NCI-H748 (cell line): ENCODE data around the gene DYNC1H1.
"Not testable (repeated sequence)": the region's sequence is repeated elsewhere in the genome, so short reads cannot be mapped to it uniquely, and the experiment has no call there.

Experiments
- DNase-seq: peaks from one replicate; lab custom pipeline; 2025; ENCODE audit not compliant: unreplicated experiment; lab: John Stamatoyannopoulos, UW

The DYNC1H1 gene

GRCh38 chr14:101963052-101963451 lies 1.3 kb upstream of the DYNC1H1 start:
- no peak for DNase-seq

- no peak for DNase-seq
These were observed 597 bp upstream of the DYNC1H1 start for GRCh38 chr14:101963656-101964296.

GRCh38 chr14:101965181-101965544 lies 790 bp downstream of the DYNC1H1 start:
- DNase-seq = peak; percentile 73

GRCh38 chr14:101965770-101966722 lies 1.7 kb downstream of the DYNC1H1 start:
- DNase-seq = peak; percentile 60

- DNase-seq = no peak
These were observed 2.4 kb downstream of the DYNC1H1 start for GRCh38 chr14:101966742-101967141.

GRCh38 chr14:101968186-101968585 lies 3.8 kb downstream of the DYNC1H1 start:
- no peak for DNase-seq

GRCh38 chr14:101969481-101969880 lies 5.1 kb downstream of the DYNC1H1 start:
- DNase-seq = no peak

- no peak for DNase-seq
These were observed 6.5 kb downstream of the DYNC1H1 start for GRCh38 chr14:101970830-101971400.

- not testable (repeated sequence) for DNase-seq
These were observed 7.1 kb downstream of the DYNC1H1 start for GRCh38 chr14:101971458-101971857.

- no peak for DNase-seq
These were observed 7.9 kb downstream of the DYNC1H1 start for GRCh38 chr14:101972126-101972866.

- DNase-seq = no peak
These were observed 9.0 kb downstream of the DYNC1H1 start for GRCh38 chr14:101973356-101973755.

GRCh38 chr14:101975231-101975630 lies 10.9 kb downstream of the DYNC1H1 start:
- no peak for DNase-seq

GRCh38 chr14:101977311-101978071 lies 13.1 kb downstream of the DYNC1H1 start:
- no peak for DNase-seq

- no peak for DNase-seq
These were observed 15.3 kb downstream of the DYNC1H1 start for GRCh38 chr14:101979666-101980065.

- DNase-seq = no peak
These were observed 15.9 kb downstream of the DYNC1H1 start for GRCh38 chr14:101980251-101980650.

GRCh38 chr14:101980700-101981099 lies 16.3 kb downstream of the DYNC1H1 start:
- DNase-seq = no peak

- DNase-seq = no peak
These were observed 18.2 kb downstream of the DYNC1H1 start for GRCh38 chr14:101982621-101983020.

GRCh38 chr14:101984831-101985230 lies 20.5 kb downstream of the DYNC1H1 start:
- DNase-seq = not testable (repeated sequence)

- DNase-seq = no peak
These were observed 21.6 kb downstream of the DYNC1H1 start for GRCh38 chr14:101985957-101986356.

- no peak for DNase-seq
These were observed 22.6 kb downstream of the DYNC1H1 start for GRCh38 chr14:101986953-101987352.
